GF-D8 (cell line): ENCODE data around the gene TREML1.
"Not testable (repeated sequence)": the region's sequence is repeated elsewhere in the genome, so short reads cannot be mapped to it uniquely, and the experiment has no call there.

Experiments used
- DNase-seq: peaks from one replicate; lab custom pipeline; 2025; lab: John Stamatoyannopoulos, UW

Gene TREML1

DNA sequence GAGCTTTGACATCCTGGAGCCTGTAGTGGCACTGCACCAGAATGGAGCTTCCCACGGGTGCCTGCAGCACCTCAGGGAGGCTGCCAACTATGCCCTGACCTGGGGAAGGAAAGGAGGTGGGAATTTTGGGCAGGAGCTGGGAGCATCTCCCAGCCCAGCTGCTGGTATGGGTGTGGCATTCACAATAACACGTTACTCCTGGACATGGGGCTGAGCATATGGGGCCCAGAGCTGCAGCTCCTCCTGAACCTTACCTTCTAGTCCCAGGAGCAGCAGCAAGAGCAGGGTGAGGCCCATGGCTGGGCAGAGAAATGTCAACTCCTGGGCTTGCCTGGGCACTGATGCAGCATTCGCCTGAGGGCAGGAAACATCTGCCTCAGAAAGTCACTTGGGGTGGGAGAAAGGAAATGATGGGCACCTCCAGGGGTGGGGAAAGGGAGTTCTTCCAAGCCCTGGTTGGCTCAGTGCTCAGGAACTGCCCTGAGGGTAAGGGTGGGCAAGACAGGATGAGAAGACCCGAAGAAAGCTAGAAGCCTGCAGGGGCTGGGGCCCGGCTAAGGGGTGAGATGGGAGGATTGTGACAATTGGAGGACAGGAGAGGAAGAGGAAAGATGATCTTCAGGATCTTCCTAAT, at the start of gene TREML1:
Gene TREML1, minus strand, starts transcription at position 356 of the 634 bp plus-strand sequence. Its CDS starts 59 bp downstream, at position 297.
- no peak for DNase-seq

- no peak for DNase-seq
Observed at GRCh38 chr6:41201764-41202173, 47.6 kb upstream of the TREML1 start.

- DNase-seq: peak; percentile 84
Observed at GRCh38 chr6:41200901-41201763, 47.0 kb upstream of the TREML1 start, which contains the start of gene TREML2. Gene TREML2, minus strand, starts transcription at chr6:41201149. Its CDS starts 141 bp downstream, at chr6:41201008.

DNA sequence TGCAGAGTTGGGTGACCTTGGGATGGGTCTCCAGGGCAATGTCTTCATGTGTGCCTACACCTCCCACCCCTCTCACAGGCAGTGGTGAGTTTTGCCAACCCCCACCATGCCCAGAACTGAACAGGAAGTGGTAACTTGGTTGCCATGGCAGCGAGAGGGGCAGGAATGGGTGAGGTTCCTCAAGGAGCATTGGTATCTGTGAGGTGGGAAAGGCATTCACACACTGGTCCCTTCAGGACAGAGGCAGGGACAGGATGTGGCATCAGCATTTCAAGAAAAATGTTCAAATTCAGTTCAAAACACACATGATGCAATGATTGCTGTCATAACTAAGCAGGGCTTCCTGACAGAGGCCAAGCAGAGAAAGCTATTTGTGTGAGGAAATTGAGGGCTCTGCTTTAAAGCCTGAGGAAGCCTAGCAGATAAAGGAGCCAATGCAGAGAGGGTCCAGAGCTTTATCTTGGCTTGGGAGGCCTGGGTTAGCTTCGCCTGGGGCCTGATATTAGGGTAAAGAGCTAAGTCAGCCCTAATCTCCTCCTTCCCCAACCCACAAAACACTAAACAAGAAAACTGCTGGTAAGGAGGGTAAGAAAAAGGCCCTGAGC, 46.3 kb upstream of the TREML1 start:
- peak; percentile 98 for DNase-seq

- no peak for DNase-seq
Observed at GRCh38 chr6:41199552-41200246, 45.6 kb upstream of the TREML1 start.

DNA sequence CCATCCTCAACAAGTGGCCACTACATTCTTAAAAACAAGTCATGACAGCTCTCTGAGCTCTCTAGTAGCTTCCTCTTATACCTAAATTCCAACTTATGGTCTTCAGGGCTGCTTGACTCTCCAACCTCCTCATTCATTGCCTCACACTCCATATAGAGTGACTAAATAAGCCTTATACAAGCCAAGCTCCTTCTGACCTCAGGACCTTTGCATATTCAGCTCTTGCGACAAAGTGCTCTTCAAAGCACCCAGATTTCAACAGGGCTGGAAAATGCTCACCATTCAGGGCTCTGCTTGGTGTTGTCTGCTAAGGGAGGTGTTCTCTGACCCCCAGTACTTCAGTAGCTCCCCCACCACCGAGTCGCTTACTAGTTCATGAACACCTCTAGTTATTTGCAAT, 43.1 kb upstream of the TREML1 start:
- no peak for DNase-seq

- no peak for DNase-seq
Observed at GRCh38 chr6:41194386-41194785, 40.2 kb upstream of the TREML1 start.

- no peak for DNase-seq
Observed at GRCh38 chr6:41193884-41194283, 39.7 kb upstream of the TREML1 start.

GRCh38 chr6:41193171-41193734, 39.1 kb upstream of the TREML1 start:
- no peak for DNase-seq

DNA sequence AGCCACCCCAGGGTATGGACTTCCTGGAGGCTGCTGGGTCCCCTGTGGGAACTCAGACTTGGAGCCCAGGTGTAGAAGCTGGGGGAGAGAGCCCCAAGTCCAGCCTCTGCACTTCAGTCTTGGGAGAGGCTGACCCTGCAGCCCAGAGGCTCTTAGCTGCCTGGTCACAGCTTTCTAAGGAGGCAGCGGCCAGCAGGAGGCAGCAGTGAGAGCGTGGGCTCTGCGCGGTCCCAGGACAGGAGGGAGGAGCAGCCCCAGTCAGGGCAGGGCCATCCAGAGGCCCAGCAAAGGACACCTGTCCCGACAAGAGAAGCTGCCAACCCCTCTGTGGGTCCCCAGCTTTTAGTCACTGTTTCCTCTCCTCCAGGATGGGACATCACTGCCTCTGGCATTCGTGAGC, 37.4 kb upstream of the TREML1 start:
- no peak for DNase-seq

- DNase-seq: no peak
Observed at GRCh38 chr6:41190791-41191190, 36.6 kb upstream of the TREML1 start.

GRCh38 chr6:41189967-41190366, 35.8 kb upstream of the TREML1 start:
- no peak for DNase-seq

DNA sequence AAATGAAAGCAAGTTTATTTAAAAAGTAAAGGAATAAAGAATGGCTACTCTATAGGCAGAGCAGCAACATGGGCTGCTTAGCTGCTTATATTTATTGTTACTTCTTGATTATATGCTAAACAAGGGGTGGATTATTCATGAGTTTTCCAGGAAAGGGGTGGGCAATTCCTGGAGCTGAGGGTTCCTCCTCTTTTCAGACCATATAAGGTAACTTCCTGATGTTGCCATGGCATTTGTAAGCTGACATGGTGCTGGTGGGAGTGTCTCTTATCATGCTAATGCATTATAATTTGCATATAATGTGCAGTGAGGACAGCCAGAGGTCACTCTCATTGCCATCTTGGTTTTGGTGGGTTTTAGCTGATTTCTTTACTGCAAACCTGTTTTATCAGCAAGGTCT, 34.9 kb upstream of the TREML1 start:
- DNase-seq: not testable (repeated sequence)

DNA sequence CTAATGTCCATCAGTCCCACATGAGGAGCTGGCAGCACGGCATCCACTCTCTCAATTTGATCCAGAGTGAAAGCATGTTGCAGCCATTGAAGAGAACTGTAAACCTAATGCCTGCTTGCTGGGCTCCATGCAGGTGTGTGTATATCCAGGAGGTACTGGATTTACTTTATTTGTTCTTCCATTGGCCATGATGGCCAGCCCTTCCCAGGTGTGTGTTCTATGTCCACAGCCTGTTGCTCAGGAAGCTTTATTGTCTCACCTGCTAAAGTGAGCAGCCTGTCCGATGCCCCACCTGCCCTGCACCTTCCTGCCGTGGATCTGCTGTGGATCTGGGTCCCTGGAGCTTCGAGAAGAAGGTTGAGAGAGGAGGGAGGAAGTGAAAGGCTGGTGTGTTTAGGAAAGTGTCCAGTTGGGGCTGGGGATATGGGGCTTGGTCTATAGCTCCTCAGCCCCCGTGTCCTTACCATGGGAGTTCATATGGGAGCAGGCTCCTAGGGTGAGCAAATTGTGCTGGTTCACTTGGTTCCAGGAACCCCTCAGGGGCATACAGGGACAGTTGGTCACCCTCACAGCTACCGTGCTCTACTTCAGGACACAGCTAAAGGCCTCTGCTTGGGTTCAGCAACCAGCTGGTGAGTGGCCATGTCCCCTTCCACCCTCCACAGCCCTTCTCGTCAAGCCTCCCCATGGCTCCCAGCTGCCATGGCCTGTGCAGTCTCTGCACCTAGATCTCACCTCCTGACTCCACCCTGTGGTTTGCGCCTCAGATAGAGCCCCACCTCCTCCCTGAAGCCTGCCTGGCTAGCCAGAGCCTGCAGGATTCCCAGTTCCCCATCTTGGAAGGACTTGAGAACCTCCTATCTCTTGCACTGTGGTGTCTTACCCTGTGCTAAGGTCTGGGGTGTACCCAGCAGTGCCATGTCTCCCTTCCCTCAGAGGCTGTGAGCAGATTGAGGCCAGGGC, 34.1 kb upstream of the TREML1 start:
- DNase-seq: no peak

DNA sequence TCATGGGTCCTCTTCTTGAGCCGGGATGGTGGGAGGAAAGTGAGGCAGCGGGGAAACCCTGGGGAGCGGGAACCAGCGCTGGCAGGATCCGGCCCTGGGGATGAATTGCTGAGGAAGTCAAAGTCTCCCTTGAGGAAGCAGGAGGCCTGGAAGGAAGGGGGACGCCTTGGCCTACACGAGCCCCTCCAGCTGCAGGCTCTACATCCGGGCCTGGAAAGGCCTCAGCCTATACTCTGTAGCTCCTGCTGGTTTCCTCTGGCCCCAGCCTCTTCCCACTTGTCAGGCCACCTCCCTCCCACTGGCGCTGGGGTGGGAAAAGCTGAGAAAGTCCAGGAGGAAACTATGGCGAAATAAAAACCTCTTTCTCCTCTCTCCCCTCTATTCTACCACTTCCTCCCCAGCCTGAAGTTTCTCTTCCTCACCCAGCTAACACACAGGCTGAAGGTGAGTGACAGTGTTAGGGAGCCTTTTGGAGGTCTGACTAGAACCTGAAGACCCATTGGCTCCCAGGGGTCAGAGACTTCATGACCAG, 31.9 kb upstream of the TREML1 start:
- DNase-seq: no peak

DNA sequence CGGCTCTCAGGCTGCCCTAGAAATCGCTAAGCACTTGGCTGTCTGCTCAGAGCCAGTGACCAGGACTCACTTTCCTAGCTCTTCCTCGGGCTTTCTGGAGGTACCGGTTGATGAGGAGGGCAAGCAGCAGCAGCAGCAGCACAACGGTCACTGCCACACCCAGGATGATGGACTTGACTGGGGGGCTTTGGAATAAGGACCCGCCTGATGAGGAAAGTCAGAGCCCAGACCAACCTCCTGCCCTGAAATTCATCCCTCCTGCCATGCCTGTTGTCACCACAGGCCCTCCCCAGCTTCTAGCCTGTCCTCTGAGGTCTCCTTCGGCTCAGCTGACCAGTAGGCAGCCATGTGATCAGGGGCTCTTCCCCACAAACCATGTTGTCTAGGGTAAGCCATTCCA, 30.6 kb upstream of the TREML1 start:
- DNase-seq: no peak

GRCh38 chr6:41182069-41183034, 28.2 kb upstream of the TREML1 start:
- DNase-seq: peak; percentile 94

DNA sequence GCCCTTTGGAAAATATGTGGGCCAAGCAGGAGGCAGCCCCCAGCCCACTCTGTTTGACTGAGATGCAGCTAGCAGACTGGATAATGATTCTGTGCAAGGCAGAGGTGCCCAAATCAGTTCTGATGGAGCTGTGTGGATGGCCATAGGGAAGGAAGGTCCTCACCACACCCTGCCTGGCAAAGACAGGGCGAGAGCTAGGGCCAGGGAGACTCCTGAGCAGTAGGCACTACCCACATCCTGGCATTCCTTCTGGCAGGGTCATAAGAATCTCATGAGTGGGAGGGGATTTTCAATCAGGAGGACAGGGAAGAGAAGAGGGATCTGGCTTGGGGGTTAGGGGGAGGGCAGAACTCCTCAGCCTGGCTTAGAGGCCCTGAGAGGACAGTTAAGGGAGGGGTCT, 27.4 kb upstream of the TREML1 start:
- DNase-seq: no peak

DNA sequence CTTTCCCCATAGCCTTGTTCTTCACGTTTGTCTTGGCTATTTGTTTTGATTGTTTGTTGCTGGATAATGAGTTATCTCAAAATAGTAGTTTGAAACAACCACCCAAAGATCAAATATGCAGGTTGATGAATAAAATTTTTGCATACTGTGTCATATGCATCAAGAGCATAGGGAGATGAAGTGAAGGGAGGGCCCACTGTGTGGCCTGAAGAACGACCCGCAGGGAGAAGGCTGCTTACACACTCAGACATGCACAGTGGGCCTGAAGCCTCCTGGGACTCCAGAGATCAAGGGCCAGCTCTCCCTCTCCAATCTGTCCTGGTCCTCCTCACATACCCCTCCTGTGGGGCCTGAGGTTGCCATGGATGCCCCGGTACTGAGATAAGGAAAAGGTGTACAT, 25.0 kb upstream of the TREML1 start:
- DNase-seq: no peak
